ENCODE results near the gene SMARCA2.

Gene SMARCA2

DNA sequence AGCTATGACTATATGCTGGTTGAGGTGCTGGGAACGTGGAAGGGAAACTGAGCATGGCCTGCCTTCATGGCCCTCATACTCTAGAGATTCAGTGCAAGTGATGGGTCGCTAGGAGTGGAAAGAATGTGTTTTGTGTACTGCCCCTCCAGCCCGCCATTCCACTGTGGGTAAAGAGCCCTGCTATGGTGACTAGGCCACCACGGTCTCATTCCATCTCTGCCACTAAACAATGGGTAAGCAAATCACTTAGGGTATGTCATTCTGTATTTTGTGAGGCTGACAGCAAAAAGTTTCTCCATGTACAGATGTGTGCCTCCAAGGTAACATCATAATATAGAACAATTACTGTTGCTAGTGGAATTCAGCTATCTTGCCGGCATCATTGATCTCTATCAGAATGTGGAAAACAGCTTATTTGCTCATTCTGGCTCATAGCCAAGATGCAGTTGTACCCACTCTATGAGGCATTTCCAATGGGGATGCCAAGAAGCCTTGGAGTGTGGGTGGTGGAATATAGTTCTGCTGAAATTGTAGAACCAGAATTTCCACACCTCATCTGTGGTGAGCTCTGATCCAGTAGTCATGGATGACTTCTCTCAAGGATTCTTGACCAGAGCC is 12.5 kb downstream of the SMARCA2 start:
- peaks cover 34% of the 10 kb centered on the region for H4K20me1 ChIP-seq (ENCODE audit: insufficient read depth)
- H3K36me3 ChIP-seq (ENCODE audit: insufficient read depth): peaks cover 3% of the 10 kb centered on the region; the same call in 1 of the 2 replicates
- H3K27ac ChIP-seq: no peak overlapping the region
- H3K9ac ChIP-seq: no peak overlapping the region
- H3K4me2 ChIP-seq: no peak overlapping the region
- H2AFZ ChIP-seq (ENCODE audit: low read depth): no peak overlapping the region
- peaks cover 78% of the 10 kb centered on the region for H3K4me1 ChIP-seq (ENCODE audit: low read depth, poor library complexity, severe bottlenecking)
- H3K4me3 ChIP-seq (IDR thresholded peaks at IDR 0.05; ENCODE audit: insufficient read depth, low read depth, low read length): no peak overlapping the region
- TF ChIP-seq, protein P1, sequence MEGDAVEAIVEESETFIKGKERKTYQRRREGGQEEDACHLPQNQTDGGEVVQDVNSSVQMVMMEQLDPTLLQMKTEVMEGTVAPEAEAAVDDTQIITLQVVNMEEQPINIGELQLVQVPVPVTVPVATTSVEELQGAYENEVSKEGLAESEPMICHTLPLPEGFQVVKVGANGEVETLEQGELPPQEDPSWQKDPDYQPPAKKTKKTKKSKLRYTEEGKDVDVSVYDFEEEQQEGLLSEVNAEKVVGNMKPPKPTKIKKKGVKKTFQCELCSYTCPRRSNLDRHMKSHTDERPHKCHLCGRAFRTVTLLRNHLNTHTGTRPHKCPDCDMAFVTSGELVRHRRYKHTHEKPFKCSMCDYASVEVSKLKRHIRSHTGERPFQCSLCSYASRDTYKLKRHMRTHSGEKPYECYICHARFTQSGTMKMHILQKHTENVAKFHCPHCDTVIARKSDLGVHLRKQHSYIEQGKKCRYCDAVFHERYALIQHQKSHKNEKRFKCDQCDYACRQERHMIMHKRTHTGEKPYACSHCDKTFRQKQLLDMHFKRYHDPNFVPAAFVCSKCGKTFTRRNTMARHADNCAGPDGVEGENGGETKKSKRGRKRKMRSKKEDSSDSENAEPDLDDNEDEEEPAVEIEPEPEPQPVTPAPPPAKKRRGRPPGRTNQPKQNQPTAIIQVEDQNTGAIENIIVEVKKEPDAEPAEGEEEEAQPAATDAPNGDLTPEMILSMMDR (conservative IDR thresholded peaks at IDR 0.05; ENCODE audit: low read depth, low read length): no peak
- peaks cover 100% of the 10 kb centered on the region for H3K79me2 ChIP-seq (ENCODE audit: insufficient read depth, low read depth)
- H3K27me3 ChIP-seq (ENCODE audit: insufficient read depth, low read depth): no peaks in the 10 kb centered on the region

- no peak overlapping the region for H3K27ac ChIP-seq
- peaks cover 66% of the 10 kb centered on the region for H3K4me1 ChIP-seq (ENCODE audit: low read depth, poor library complexity, severe bottlenecking)
- TF ChIP-seq, protein P1 (conservative IDR thresholded peaks at IDR 0.05; ENCODE audit: low read depth, low read length): no peak
- H3K36me3 ChIP-seq (ENCODE audit: insufficient read depth): peaks cover 6% of the 10 kb centered on the region; the same call in 1 of the 2 replicates
- H3K79me2 ChIP-seq (ENCODE audit: insufficient read depth, low read depth): peaks cover 93% of the 10 kb centered on the region
- H3K27me3 ChIP-seq (ENCODE audit: insufficient read depth, low read depth): no peaks in the 10 kb centered on the region
- H3K4me3 ChIP-seq (IDR thresholded peaks at IDR 0.05; ENCODE audit: insufficient read depth, low read depth, low read length): no peak overlapping the region
- H3K9ac ChIP-seq: no peak overlapping the region
- H4K20me1 ChIP-seq (ENCODE audit: insufficient read depth): peaks cover 32% of the 10 kb centered on the region
- H2AFZ ChIP-seq (ENCODE audit: low read depth): no peak overlapping the region
- H3K4me2 ChIP-seq: no peak overlapping the region
These were observed 13.7 kb downstream of the SMARCA2 start for GRCh38 chr9:2028888-2029287.

GRCh38 chr9:2029666-2030170 is 14.6 kb downstream of the SMARCA2 start:
- peaks cover 88% of the 10 kb centered on the region for H3K79me2 ChIP-seq (ENCODE audit: insufficient read depth, low read depth)

GRCh38 chr9:2032234-2032633 is 17.1 kb downstream of the SMARCA2 start:
- H4K20me1 ChIP-seq (ENCODE audit: insufficient read depth): peaks cover 13% of the 10 kb centered on the region; the same call in 1 of the 2 replicates
- H3K79me2 ChIP-seq (ENCODE audit: insufficient read depth, low read depth): peaks cover 83% of the 10 kb centered on the region
- H3K4me2 ChIP-seq: no peak overlapping the region
- no peak overlapping the region for H3K4me3 ChIP-seq (IDR thresholded peaks at IDR 0.05; ENCODE audit: insufficient read depth, low read depth, low read length)
- TF ChIP-seq, protein P1 (conservative IDR thresholded peaks at IDR 0.05; ENCODE audit: low read depth, low read length): no peak
- peaks cover 39% of the 10 kb centered on the region for H3K4me1 ChIP-seq (ENCODE audit: low read depth, poor library complexity, severe bottlenecking)
- peaks cover 10% of the 10 kb centered on the region; the same call in 1 of the 2 replicates for H3K36me3 ChIP-seq (ENCODE audit: insufficient read depth)
- H3K9ac ChIP-seq: no peak overlapping the region
- no peaks in the 10 kb centered on the region for H3K27me3 ChIP-seq (ENCODE audit: insufficient read depth, low read depth)
- H3K27ac ChIP-seq: no peak overlapping the region
- no peak overlapping the region for H2AFZ ChIP-seq (ENCODE audit: low read depth)

More at GRCh38 chr9:2029666-2030170, 14.6 kb downstream of the SMARCA2 start:
- Histone ChIP-seq H4K20me1 (ENCODE audit: insufficient read depth) (peaks cover 28% of the 10 kb centered on the region), H3K36me3 (ENCODE audit: insufficient read depth) (peaks cover 10% of the 10 kb centered on the region; the same call in 1 of the 2 replicates), H3K27me3 (ENCODE audit: insufficient read depth, low read depth) (no peaks in the 10 kb centered on the region), H3K4me2 (no peak overlapping the region), H3K4me3 (IDR thresholded peaks at IDR 0.05; ENCODE audit: insufficient read depth, low read depth, low read length) (no peak overlapping the region), H2AFZ (ENCODE audit: low read depth) (no peak overlapping the region), H3K27ac (no peak overlapping the region), H3K4me1 (ENCODE audit: low read depth, poor library complexity, severe bottlenecking) (peaks cover 58% of the 10 kb centered on the region), H3K9ac (no peak overlapping the region)
- TF ChIP-seq, protein P1 (conservative IDR thresholded peaks at IDR 0.05; ENCODE audit: low read depth, low read length): no peak
